BLaER1 (cell line): ENCODE data around the gene LAMTOR4.

Source experiments
- H3K27ac ChIP-seq: shearing (Covaris generic); formaldehyde crosslinking; 2 replicates; pipeline ENCODE4 v1.8.1; 2022
- H3K27me3 ChIP-seq: shearing (Covaris generic); formaldehyde crosslinking; 2 replicates; pipeline ENCODE4 v1.8.1; 2022
- H3K36me3 ChIP-seq: shearing (Covaris generic); formaldehyde crosslinking; 2 replicates; pipeline ENCODE4 v1.8.1; 2022
- H3K4me1 ChIP-seq: shearing (Covaris generic); formaldehyde crosslinking; 2 replicates; pipeline ENCODE4 v1.8.1; 2022
- H3K4me2 ChIP-seq: shearing (Covaris generic); formaldehyde crosslinking; 2 replicates; pipeline ENCODE4 v1.8.1; 2022
- H3K4me3 ChIP-seq: shearing (Covaris generic); formaldehyde crosslinking; 2 replicates; pipeline ENCODE4 v1.8.1; 2022
- H3K9ac ChIP-seq: shearing (Covaris generic); formaldehyde crosslinking; 2 replicates; pipeline ENCODE4 v1.8.1; 2022
- H3K9me3 ChIP-seq: shearing (Covaris generic); formaldehyde crosslinking; 2 replicates; pipeline ENCODE4 v1.8.1; 2022
- H4K20me1 ChIP-seq: shearing (Covaris generic); formaldehyde crosslinking; 2 replicates; pipeline ENCODE4 v1.8.1; 2022
- Cebpa-rat ChIP-seq: shearing (Covaris generic); IDR thresholded peaks from 2 replicates; pipeline ENCODE4 v1.8.1; 2022

Gene LAMTOR4

GRCh38 chr7:100158229-100159098 lies 9.7 kb downstream of the LAMTOR4 start, which contains the start of gene TRAPPC14:
TSS of gene TRAPPC14 (minus strand) at chr7:100158723. CDS start at chr7:100158499, 224 bp downstream.
- Histone ChIP-seq H3K4me2 (peak within 1 kb of the TSS; percentile 97), H3K27me3 (no peaks in the 10 kb centered on the region), H3K36me3 (peaks cover 34% of the 10 kb centered on the region), H3K4me1 (peaks cover 52% of the 10 kb centered on the region), H4K20me1 (peaks cover 48% of the 10 kb centered on the region), H3K27ac (peak within 1 kb of the TSS; percentile 93), H3K9me3 (no peaks in the 10 kb centered on the region), H3K4me3 (peak within 1 kb of the TSS; percentile 100), H3K9ac (peak within 1 kb of the TSS; percentile 94)
- no peak for TF ChIP-seq Cebpa-rat

- Histone ChIP-seq H3K27ac (peak overlapping the region; percentile 93), H3K4me3 (peak overlapping the region; percentile 100), H3K4me2 (peak overlapping the region; percentile 97), H3K4me1 (peaks cover 45% of the 10 kb centered on the region), H3K9me3 (no peaks in the 10 kb centered on the region), H4K20me1 (peaks cover 41% of the 10 kb centered on the region), H3K36me3 (peaks cover 27% of the 10 kb centered on the region), H3K27me3 (no peaks in the 10 kb centered on the region), H3K9ac (peak overlapping the region; percentile 94)
- TF ChIP-seq Cebpa-rat, result no peak
Observed at GRCh38 chr7:100159099-100159623, 10.4 kb downstream of the LAMTOR4 start.

GRCh38 chr7:100160067-100160466 lies 11.3 kb downstream of the LAMTOR4 start:
- no peak overlapping the region for H3K27ac ChIP-seq
- H4K20me1 ChIP-seq, result peaks cover 32% of the 10 kb centered on the region
- H3K36me3 ChIP-seq, result peaks cover 18% of the 10 kb centered on the region
- H3K27me3 ChIP-seq, result no peaks in the 10 kb centered on the region
- no peak for TF ChIP-seq Cebpa-rat
- H3K4me1 ChIP-seq, result peaks cover 36% of the 10 kb centered on the region
- H3K9ac ChIP-seq, result no peak overlapping the region
- H3K4me3 ChIP-seq, result no peak overlapping the region
- H3K9me3 ChIP-seq, result no peaks in the 10 kb centered on the region
- H3K4me2 ChIP-seq, result no peak overlapping the region

- Histone ChIP-seq H3K9me3 (no peaks in the 10 kb centered on the region), H3K4me2 (no peak overlapping the region), H3K36me3 (no peaks in the 10 kb centered on the region), H4K20me1 (0 out of 2 replicates have a peak, but pooled peaks cover 13% of the 10 kb centered on the region), H3K4me3 (no peak overlapping the region), H3K9ac (no peak overlapping the region), H3K27ac (no peak overlapping the region), H3K4me1 (peaks cover 23% of the 10 kb centered on the region), H3K27me3 (peaks cover 27% of the 10 kb centered on the region)
- no peak for TF ChIP-seq Cebpa-rat
Observed at GRCh38 chr7:100163006-100163531, 14.4 kb downstream of the LAMTOR4 start.

DNA sequence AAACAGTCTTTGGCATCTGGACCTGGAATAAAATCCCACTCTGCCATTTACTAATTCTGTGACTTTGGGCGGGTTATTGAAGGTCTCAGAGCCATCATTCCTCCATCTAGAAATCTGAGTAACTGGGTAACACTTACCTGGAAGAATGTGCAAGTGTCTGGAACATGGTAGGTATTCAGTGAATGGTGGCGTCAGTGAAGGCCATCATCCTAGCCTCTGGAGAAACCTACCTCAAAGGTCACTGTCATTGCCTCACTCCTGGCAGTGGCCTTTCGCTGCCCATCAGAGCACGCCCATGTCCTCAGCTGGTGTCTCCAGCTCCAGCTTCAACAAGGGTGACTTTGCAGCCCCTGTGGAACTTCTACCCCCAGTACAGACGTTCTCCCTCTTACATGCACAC lies 15.2 kb downstream of the LAMTOR4 start:
- no peak overlapping the region for H3K27ac ChIP-seq
- no peaks in the 10 kb centered on the region for H3K36me3 ChIP-seq
- no peak overlapping the region for H3K4me3 ChIP-seq
- no peak for TF ChIP-seq Cebpa-rat
- H3K9me3 ChIP-seq, result no peaks in the 10 kb centered on the region
- peaks cover 28% of the 10 kb centered on the region for H3K4me1 ChIP-seq
- H4K20me1 ChIP-seq, result peaks cover 17% of the 10 kb centered on the region
- H3K27me3 ChIP-seq, result peaks cover 35% of the 10 kb centered on the region
- no peak overlapping the region for H3K9ac ChIP-seq
- H3K4me2 ChIP-seq, result no peak overlapping the region

- peaks cover 15% of the 10 kb centered on the region for H3K36me3 ChIP-seq
- peaks cover 45% of the 10 kb centered on the region for H3K4me1 ChIP-seq
- no peak overlapping the region for H3K4me3 ChIP-seq
- no peaks in the 10 kb centered on the region for H3K9me3 ChIP-seq
- no peak overlapping the region for H3K27ac ChIP-seq
- TF ChIP-seq Cebpa-rat, result no peak
- H3K27me3 ChIP-seq, result peaks cover 61% of the 10 kb centered on the region
- peak overlapping the region; percentile 90; the same call in 1 of the 2 replicates for H3K4me2 ChIP-seq
- H4K20me1 ChIP-seq, result peaks cover 41% of the 10 kb centered on the region
- no peak overlapping the region for H3K9ac ChIP-seq
Observed at GRCh38 chr7:100166317-100166940, 17.7 kb downstream of the LAMTOR4 start.

- H3K27me3 ChIP-seq, result peaks cover 69% of the 10 kb centered on the region
- H3K4me1 ChIP-seq, result peaks cover 52% of the 10 kb centered on the region
- no peak overlapping the region for H3K27ac ChIP-seq
- H3K36me3 ChIP-seq, result peaks cover 15% of the 10 kb centered on the region
- TF ChIP-seq Cebpa-rat, result no peak
- no peaks in the 10 kb centered on the region for H3K9me3 ChIP-seq
- no peak overlapping the region for H3K4me3 ChIP-seq
- H3K4me2 ChIP-seq, result peak overlapping the region; percentile 90
- H3K9ac ChIP-seq, result 0 out of 2 replicates have a peak overlapping the region, but pooled peaks have one; percentile 29
- H4K20me1 ChIP-seq, result peaks cover 48% of the 10 kb centered on the region
Observed at GRCh38 chr7:100166970-100167911, 18.5 kb downstream of the LAMTOR4 start.

DNA sequence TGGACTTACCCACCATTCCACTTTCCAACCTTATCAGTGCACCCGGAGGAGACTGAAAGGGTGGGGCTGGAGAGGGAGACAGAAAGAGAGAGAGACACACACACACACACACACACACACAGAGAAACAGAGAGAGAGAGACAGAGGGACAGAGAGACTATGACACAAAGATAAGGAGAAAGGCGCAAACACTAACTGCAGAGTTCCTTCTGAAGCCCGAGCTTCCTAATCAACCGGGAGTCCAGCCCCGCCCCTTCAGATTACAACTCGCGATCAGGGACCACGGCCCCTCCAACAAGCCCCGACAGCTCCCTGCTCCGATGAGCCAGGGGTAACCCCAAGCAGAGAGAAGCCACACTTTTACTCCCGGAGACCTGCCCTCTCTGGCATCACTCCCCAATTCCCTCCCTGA lies 19.2 kb downstream of the LAMTOR4 start:
- H3K4me1 ChIP-seq, result peaks cover 52% of the 10 kb centered on the region

More for the DNA sequence above, 19.2 kb downstream of the LAMTOR4 start:
- H4K20me1 ChIP-seq, result peaks cover 50% of the 10 kb centered on the region
- peak overlapping the region; percentile 52; the same call in 1 of the 2 replicates for H3K4me3 ChIP-seq
- H3K36me3 ChIP-seq, result peaks cover 15% of the 10 kb centered on the region
- H3K4me2 ChIP-seq, result peak overlapping the region; percentile 90
- H3K27me3 ChIP-seq, result peaks cover 72% of the 10 kb centered on the region
- no peaks in the 10 kb centered on the region for H3K9me3 ChIP-seq
- H3K27ac ChIP-seq, result no peak overlapping the region
- TF ChIP-seq Cebpa-rat, result no peak
- 0 out of 2 replicates have a peak overlapping the region, but pooled peaks have one; percentile 29 for H3K9ac ChIP-seq
